ENCODE results near the gene SFRP5.

The SFRP5 gene

GRCh38 chr10:97784200-97784810 lies 12.5 kb upstream of the SFRP5 start:
- no peak for DNase-seq

- no peak for DNase-seq
Observed at GRCh38 chr10:97782455-97783228, 10.8 kb upstream of the SFRP5 start.

GRCh38 chr10:97781618-97782331 lies 10.0 kb upstream of the SFRP5 start:
- no peak for DNase-seq

GRCh38 chr10:97780841-97781617 lies 9.2 kb upstream of the SFRP5 start:
- no peak for DNase-seq

- DNase-seq = no peak
Observed at GRCh38 chr10:97779975-97780374, 8.2 kb upstream of the SFRP5 start.

GRCh38 chr10:97779492-97779891 lies 7.7 kb upstream of the SFRP5 start:
- no peak for DNase-seq

GRCh38 chr10:97778452-97779302 lies 6.9 kb upstream of the SFRP5 start:
- no peak for DNase-seq

- no peak for DNase-seq
Observed at GRCh38 chr10:97777143-97777542, 5.3 kb upstream of the SFRP5 start.

- DNase-seq = no peak
Observed at GRCh38 chr10:97774811-97775294, 3.1 kb upstream of the SFRP5 start.

GRCh38 chr10:97773096-97773495 lies 1.3 kb upstream of the SFRP5 start:
- no peak for DNase-seq

GRCh38 chr10:97771055-97771891 lies 526 bp downstream of the SFRP5 start:
- DNase-seq = no peak

GRCh38 chr10:97770255-97770654 lies 1.5 kb downstream of the SFRP5 start:
- no peak for DNase-seq

GRCh38 chr10:97768322-97769315 lies 3.2 kb downstream of the SFRP5 start:
- DNase-seq = no peak

GRCh38 chr10:97766996-97767924 lies 4.5 kb downstream of the SFRP5 start:
- no peak for DNase-seq

GRCh38 chr10:97766106-97766810 lies 5.5 kb downstream of the SFRP5 start:
- DNase-seq = no peak

GRCh38 chr10:97765201-97765600 lies 6.6 kb downstream of the SFRP5 start:
- no peak for DNase-seq

GRCh38 chr10:97764519-97764931 lies 7.3 kb downstream of the SFRP5 start:
- no peak for DNase-seq

- no peak for DNase-seq
Observed at GRCh38 chr10:97763947-97764346, 7.9 kb downstream of the SFRP5 start.
